Erythroblast (primary cell): ENCODE data around the gene ZNF337.

Experiments used
- DNase-seq, 2 experiments: peaks; one replicate each; lab custom pipeline; 2025; lab: John Stamatoyannopoulos, UW
- GATA1 ChIP-seq: IDR thresholded peaks from 2 replicates; pipeline ENCODE4 v1.6.1; 2011; ENCODE audit warnings: low read depth, mild to moderate bottlenecking, control low read depth, low read length, moderate library complexity
- POLR2A ChIP-seq: IDR thresholded peaks from 2 replicates; pipeline ENCODE4 v1.6.1; 2011; ENCODE audit warnings: mild to moderate bottlenecking, low read length

ZNF337 gene

GRCh38 chr20:25626779-25627178 lies 69.9 kb downstream of the ZNF337 start:
- TF ChIP-seq GATA1 (no peak), POLR2A (no peak)
- DNase-seq, result no peak

- DNase-seq, result no peak
Measured at GRCh38 chr20:25624500-25624939, 72.1 kb downstream of the ZNF337 start.

More at GRCh38 chr20:25624500-25624939, 72.1 kb downstream of the ZNF337 start:
- TF ChIP-seq POLR2A (no peak), GATA1 (no peak)
